ENCODE results near the gene DSP. TPM values are rescaled to one million over a fixed set of nuclear protein-coding genes. Genes with fewer than 3 reads are reported as not detected.

The DSP gene
- total RNA-seq, 1 experiment from 2014 or later, result 109 TPM

DNA sequence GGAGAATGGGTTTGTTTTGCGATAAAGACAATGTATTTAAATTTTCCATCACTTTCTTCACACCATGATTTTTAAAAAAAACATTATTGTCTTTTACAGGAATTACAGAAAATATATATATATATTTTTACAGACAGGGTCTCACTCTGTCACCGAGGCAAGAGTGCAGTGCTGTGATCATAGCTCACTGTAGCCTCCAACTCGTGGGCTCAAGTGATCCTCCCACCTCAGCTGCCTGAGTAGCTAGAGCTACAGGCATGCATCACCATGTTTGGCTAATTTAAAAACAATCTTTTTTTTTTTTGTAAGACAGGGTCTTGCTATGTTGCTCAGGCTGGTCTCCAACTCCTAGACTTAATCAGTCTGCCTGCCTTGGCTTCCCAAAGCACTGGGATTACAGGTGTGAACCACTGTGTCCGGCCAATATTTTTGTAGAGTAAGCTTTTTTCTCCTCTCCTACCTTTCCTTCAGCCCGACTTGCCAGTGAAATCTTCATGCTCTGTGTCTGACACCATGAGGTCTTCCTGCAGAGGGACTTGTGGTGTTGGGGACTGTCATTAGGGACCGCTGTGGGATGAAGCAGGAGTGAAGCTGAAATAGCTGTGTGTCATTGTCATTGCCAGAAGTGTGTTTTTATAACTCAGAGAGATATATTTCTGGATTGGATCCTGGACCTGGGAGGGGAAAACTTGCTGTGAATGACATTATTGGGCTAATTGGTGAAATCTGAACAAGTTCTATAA is 13.2 kb downstream of the DSP start:
- intact Hi-C loops (cut with micrococcal nuclease; ENCODE audit: unreplicated experiment), result no loop called here
- no peaks in the 10 kb centered on the region; the same call in 1 of the 2 replicates for H3K79me2 ChIP-seq (ENCODE audit: low read depth)
- H3K4me1 ChIP-seq (replicated peaks; ENCODE audit: insufficient read depth), result no peaks in the 10 kb centered on the region
- no TSS peak for BruUV-seq (replicated peaks)
- no peak overlapping the region for H3K4me2 ChIP-seq
- no peaks in the 10 kb centered on the region for H3K9me2 ChIP-seq (ENCODE audit: insufficient read depth)
- no peaks in the 10 kb centered on the region for H3K36me3 ChIP-seq (ENCODE audit: low read depth)
- DNase-seq, result no peak
- H3K27ac ChIP-seq, result no peak overlapping the region
- ChIA-PET POLR2A (ENCODE audit: unreplicated experiment) (no interaction called here), CTCF (no interaction called here)
- no peaks in the 10 kb centered on the region for H4K20me1 ChIP-seq (ENCODE audit: insufficient read depth)
- H3K9me3 ChIP-seq (ENCODE audit: insufficient read depth, low read depth), result no peaks in the 10 kb centered on the region
- TF ChIP-seq, protein P1, sequence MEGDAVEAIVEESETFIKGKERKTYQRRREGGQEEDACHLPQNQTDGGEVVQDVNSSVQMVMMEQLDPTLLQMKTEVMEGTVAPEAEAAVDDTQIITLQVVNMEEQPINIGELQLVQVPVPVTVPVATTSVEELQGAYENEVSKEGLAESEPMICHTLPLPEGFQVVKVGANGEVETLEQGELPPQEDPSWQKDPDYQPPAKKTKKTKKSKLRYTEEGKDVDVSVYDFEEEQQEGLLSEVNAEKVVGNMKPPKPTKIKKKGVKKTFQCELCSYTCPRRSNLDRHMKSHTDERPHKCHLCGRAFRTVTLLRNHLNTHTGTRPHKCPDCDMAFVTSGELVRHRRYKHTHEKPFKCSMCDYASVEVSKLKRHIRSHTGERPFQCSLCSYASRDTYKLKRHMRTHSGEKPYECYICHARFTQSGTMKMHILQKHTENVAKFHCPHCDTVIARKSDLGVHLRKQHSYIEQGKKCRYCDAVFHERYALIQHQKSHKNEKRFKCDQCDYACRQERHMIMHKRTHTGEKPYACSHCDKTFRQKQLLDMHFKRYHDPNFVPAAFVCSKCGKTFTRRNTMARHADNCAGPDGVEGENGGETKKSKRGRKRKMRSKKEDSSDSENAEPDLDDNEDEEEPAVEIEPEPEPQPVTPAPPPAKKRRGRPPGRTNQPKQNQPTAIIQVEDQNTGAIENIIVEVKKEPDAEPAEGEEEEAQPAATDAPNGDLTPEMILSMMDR (conservative IDR thresholded peaks at IDR 0.05), result no peak
- no peak for TF ChIP-seq EZH2 (IDR thresholded peaks at IDR 0.05; ENCODE audit: low read depth)
- no peaks in the 10 kb centered on the region for H3F3A ChIP-seq (ENCODE audit: insufficient read depth, low read depth)
- H3K4me3 ChIP-seq, result no peak overlapping the region
- no peaks in the 10 kb centered on the region for H3K27me3 ChIP-seq (ENCODE audit: insufficient read depth, low read depth)
- no peak overlapping the region for H2AFZ ChIP-seq

DNA sequence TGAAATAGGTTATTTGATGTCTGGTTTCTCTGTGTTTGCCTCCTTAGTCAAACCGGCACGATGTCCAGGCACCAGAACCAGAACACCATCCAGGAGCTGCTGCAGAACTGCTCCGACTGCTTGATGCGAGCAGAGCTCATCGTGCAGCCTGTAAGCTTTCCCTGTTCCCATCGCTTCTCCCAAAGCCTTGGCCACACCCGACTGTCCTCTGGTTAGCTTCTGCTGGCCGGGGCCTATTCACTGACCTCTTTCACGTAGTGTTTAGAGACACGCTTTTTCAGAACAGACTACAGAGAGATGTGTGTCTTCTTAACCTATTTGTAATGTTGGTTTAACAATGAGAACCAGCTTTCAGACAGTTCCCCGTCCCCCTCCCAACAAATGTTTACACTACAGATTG is 14.2 kb downstream of the DSP start:
- intact Hi-C loops (cut with micrococcal nuclease; ENCODE audit: unreplicated experiment), result no loop called here
- Histone ChIP-seq H3F3A (ENCODE audit: insufficient read depth, low read depth) (no peaks in the 10 kb centered on the region), H2AFZ (no peak overlapping the region), H4K20me1 (ENCODE audit: insufficient read depth) (no peaks in the 10 kb centered on the region), H3K36me3 (ENCODE audit: low read depth) (no peaks in the 10 kb centered on the region), H3K4me3 (no peak overlapping the region), H3K27ac (no peak overlapping the region), H3K4me1 (replicated peaks; ENCODE audit: insufficient read depth) (no peaks in the 10 kb centered on the region), H3K9me2 (ENCODE audit: insufficient read depth) (no peaks in the 10 kb centered on the region), H3K4me2 (no peak overlapping the region), H3K9me3 (ENCODE audit: insufficient read depth, low read depth) (no peaks in the 10 kb centered on the region), H3K27me3 (ENCODE audit: insufficient read depth, low read depth) (no peaks in the 10 kb centered on the region), H3K79me2 (ENCODE audit: low read depth) (no peaks in the 10 kb centered on the region; the same call in 1 of the 2 replicates)
- no peak for DNase-seq
- BruUV-seq (replicated peaks), result no TSS peak
- no peak for TF ChIP-seq EZH2 (IDR thresholded peaks at IDR 0.05; ENCODE audit: low read depth)
- TF ChIP-seq, protein P1 (conservative IDR thresholded peaks at IDR 0.05), result no peak
- POLR2A ChIA-PET (ENCODE audit: unreplicated experiment), result no interaction called here
- CTCF ChIA-PET, result no interaction called here

DNA sequence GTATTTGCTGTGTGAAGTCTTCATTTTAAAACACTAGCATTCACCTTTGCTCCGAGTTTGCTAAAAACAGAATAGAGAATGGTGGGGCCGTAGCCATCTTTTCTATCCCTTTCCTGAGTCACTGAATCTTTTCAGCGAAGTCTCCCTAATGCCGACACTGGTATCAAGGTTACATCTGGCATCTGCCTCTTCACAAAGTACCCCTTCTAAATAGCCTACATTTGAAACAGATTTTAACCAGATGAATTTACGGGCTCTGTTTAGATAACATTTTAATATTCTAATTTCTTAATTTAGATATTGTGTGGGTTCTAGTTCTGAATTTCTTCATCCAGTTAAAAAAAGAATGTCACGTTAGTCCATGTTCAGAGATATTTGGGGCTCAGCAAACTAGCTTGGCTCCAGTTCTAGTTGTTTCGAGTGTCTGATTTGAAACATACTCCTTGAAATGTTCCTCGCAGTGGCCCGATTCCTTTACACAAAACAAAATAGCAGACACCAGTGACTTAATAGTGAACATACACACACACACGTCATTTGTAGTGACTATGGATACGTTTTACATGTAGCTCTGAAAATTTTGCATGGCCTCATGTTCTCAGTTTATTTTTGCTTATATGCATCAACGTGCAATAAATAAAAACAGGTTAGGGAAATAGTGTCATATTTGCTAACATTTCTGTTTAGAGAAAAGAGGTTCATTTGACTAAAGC is 15.1 kb downstream of the DSP start:
- Histone ChIP-seq H3K27ac (no peak overlapping the region), H3K4me3 (no peak overlapping the region), H3K36me3 (ENCODE audit: low read depth) (no peaks in the 10 kb centered on the region), H3K9me2 (ENCODE audit: insufficient read depth) (no peaks in the 10 kb centered on the region), H2AFZ (no peak overlapping the region), H3K27me3 (ENCODE audit: insufficient read depth, low read depth) (no peaks in the 10 kb centered on the region), H4K20me1 (ENCODE audit: insufficient read depth) (no peaks in the 10 kb centered on the region), H3K9me3 (ENCODE audit: insufficient read depth, low read depth) (no peaks in the 10 kb centered on the region), H3K79me2 (ENCODE audit: low read depth) (no peaks in the 10 kb centered on the region; the same call in 1 of the 2 replicates), H3K4me1 (replicated peaks; ENCODE audit: insufficient read depth) (no peaks in the 10 kb centered on the region), H3K4me2 (no peak overlapping the region), H3F3A (ENCODE audit: insufficient read depth, low read depth) (no peaks in the 10 kb centered on the region)
- intact Hi-C loops (cut with micrococcal nuclease; ENCODE audit: unreplicated experiment), result no loop called here
- ChIA-PET POLR2A (ENCODE audit: unreplicated experiment) (interaction anchor here (0.7 kb wide), 1 partner anchor 696 kb away, joined by 5 read pairs; no protein-coding TSS in a partner anchor), CTCF (no interaction called here)
- DNase-seq, result no peak
- TF ChIP-seq, protein P1 (conservative IDR thresholded peaks at IDR 0.05), result no peak
- BruUV-seq (replicated peaks), result no TSS peak
